Activated CD4-positive, alpha-beta T cell treated with anti-CD3 and anti-CD28 coated beads for 36 hours (primary cell): ENCODE data around the gene TTC6. TPM values are rescaled to one million over a fixed set of nuclear protein-coding genes. Genes with fewer than 3 reads are reported as not detected.
"Not testable (repeated sequence)": the region's sequence is repeated elsewhere in the genome, so short reads cannot be mapped to it uniquely, and the experiment has no call there.

ENCODE experiments used
- ATAC-seq: fragments of 200-7000 bp; cut with Tn5 transposase; one replicate; pipeline ENCODE4 v1.10.0; 2021; ENCODE audit warnings: mild to moderate bottlenecking, moderate library complexity
- CTCF ChIA-PET: fragments of 350-600 bp; sonication (Branson Sonifier 250); formaldehyde crosslinking; loops from one replicate; lab custom pipeline; 2021; ENCODE audit warnings: antibody characterized with exemption; lab: Charles Lee
- POLR2A ChIA-PET: fragments of 350-600 bp; sonication (Branson Sonifier 250); formaldehyde crosslinking; loops from one replicate; lab custom pipeline; 2021; ENCODE audit warnings: antibody characterized with exemption, inconsistent platforms; lab: Charles Lee
- DNase-seq: peaks from one replicate; pipeline ENCODE4 v3.0.0-alpha.2; 2020
- H3K27ac Mint-ChIP-seq: one replicate; pipeline ENCODE4 v1.8.0; 2021; ENCODE audit warnings: mixed read lengths
- H3K27me3 Mint-ChIP-seq: one replicate; pipeline ENCODE4 v1.8.0; 2021; ENCODE audit warnings: mixed read lengths
- H3K36me3 Mint-ChIP-seq: one replicate; pipeline ENCODE4 v1.8.0; 2021; ENCODE audit warnings: low read depth, mixed read lengths
- H3K4me1 Mint-ChIP-seq: one replicate; pipeline ENCODE4 v1.8.0; 2021; ENCODE audit warnings: mixed read lengths
- H3K4me3 Mint-ChIP-seq: one replicate; pipeline ENCODE4 v1.8.0; 2021; ENCODE audit warnings: mild to moderate bottlenecking, moderate library complexity, mixed read lengths
- H3K9me3 Mint-ChIP-seq: one replicate; pipeline ENCODE4 v1.8.0; 2021; ENCODE audit warnings: low read depth, mixed read lengths
- intact Hi-C, 2 experiments: fragments of 100-400 bp; cut with DNase I in 1 of 2; cut with micrococcal nuclease in 1 of 2; formaldehyde crosslinking; loops; one replicate each; pipeline versions ENCODE4 v1.14.2 to v1.15.1; 2022 to 2024; cut with DNase I, micrococcal nuclease
- total RNA-seq, 2 experiments: library from RNA; stranded (reverse); gene quantifications; one replicate each; pipeline ENCODE4 v1.2.3, GENCODE V29; 2021

TTC6 gene
- total RNA-seq = not detected

GRCh38 chr14:37594971-37595808, at the start of gene TTC6, which contains the start of gene FOXA1:
Gene TTC6, plus strand, starts transcription at chr14:37595629. Its CDS starts 26,436 bp downstream, at chr14:37622065.
Gene FOXA1, minus strand, starts transcription at chr14:37595249. Its CDS starts 277 bp downstream, at chr14:37594972.
- DNase-seq (peak; percentile 38), ATAC-seq (peak; percentile 9)
- ChIA-PET CTCF (interaction anchor here (0.6 to 0.7 kb wide), 2 partner anchors 10 to 42 kb away, joined by 3 read pairs; no protein-coding TSS in a partner anchor), POLR2A (no interaction called here)
- Mint-ChIP-seq H3K27ac (peak within 1 kb of the TSS; percentile 29), H3K36me3 (peaks cover 8% of the 10 kb centered on the region), H3K4me1 (peaks cover 32% of the 10 kb centered on the region), H3K27me3 (peaks cover 70% of the 10 kb centered on the region), H3K9me3 (peaks cover 11% of the 10 kb centered on the region), H3K4me3 (peak within 1 kb of the TSS; percentile 66)
- intact Hi-C loops = loop anchor here (2.0 to 10.0 kb wide), 7 partner anchors 348 to 1270 kb away; partner anchors contain the start of genes MBIP (in 1 of the 2) and PAX9 (in 1 of the 2)

- ATAC-seq (no peak), DNase-seq (no peak)
- ChIA-PET CTCF (interaction anchor here (0.5 kb wide), 1 partner anchor 23 kb away, joined by 3 read pairs; no protein-coding TSS in a partner anchor), POLR2A (no interaction called here)
- no peak overlapping the region for H3K27ac Mint-ChIP-seq
- intact Hi-C loops = no loop called here
- H3K4me3 Mint-ChIP-seq = no peak overlapping the region
- no peaks in the 10 kb centered on the region for H3K4me1 Mint-ChIP-seq
- no peaks in the 10 kb centered on the region for H3K9me3 Mint-ChIP-seq
- no peaks in the 10 kb centered on the region for H3K36me3 Mint-ChIP-seq
- no peaks in the 10 kb centered on the region for H3K27me3 Mint-ChIP-seq
Observed at GRCh38 chr14:37546621-37547447, 48.6 kb upstream of the TTC6 start.

- intact Hi-C loops = no loop called here
- Mint-ChIP-seq H3K36me3 (no peaks in the 10 kb centered on the region), H3K4me3 (no peak overlapping the region), H3K4me1 (no peaks in the 10 kb centered on the region), H3K27me3 (no peaks in the 10 kb centered on the region), H3K27ac (no peak overlapping the region), H3K9me3 (peaks cover 10% of the 10 kb centered on the region)
- POLR2A ChIA-PET = no interaction called here
- no peak for ATAC-seq
- DNase-seq = no peak
- CTCF ChIA-PET = interaction anchor here (0.5 kb wide), 1 partner anchor 109 kb away, joined by 3 read pairs; no protein-coding TSS in a partner anchor
Observed at GRCh38 chr14:37550511-37550910, 44.9 kb upstream of the TTC6 start.

GRCh38 chr14:37551119-37551518, 44.3 kb upstream of the TTC6 start:
- POLR2A ChIA-PET = no interaction called here
- H3K36me3 Mint-ChIP-seq = no peaks in the 10 kb centered on the region
- intact Hi-C loops = no loop called here
- H3K4me3 Mint-ChIP-seq = no peak overlapping the region
- peaks cover 10% of the 10 kb centered on the region for H3K9me3 Mint-ChIP-seq
- CTCF ChIA-PET = no interaction called here
- H3K4me1 Mint-ChIP-seq = no peaks in the 10 kb centered on the region
- DNase-seq (no peak), ATAC-seq (no peak)
- H3K27ac Mint-ChIP-seq = no peak overlapping the region
- H3K27me3 Mint-ChIP-seq = no peaks in the 10 kb centered on the region

- ATAC-seq = no peak
- H3K4me3 Mint-ChIP-seq = no peak overlapping the region
- H3K27me3 Mint-ChIP-seq = no peaks in the 10 kb centered on the region
- H3K9me3 Mint-ChIP-seq = peaks cover 10% of the 10 kb centered on the region
- CTCF ChIA-PET = no interaction called here
- H3K4me1 Mint-ChIP-seq = no peaks in the 10 kb centered on the region
- POLR2A ChIA-PET = no interaction called here
- H3K36me3 Mint-ChIP-seq = no peaks in the 10 kb centered on the region
- intact Hi-C loops = no loop called here
- H3K27ac Mint-ChIP-seq = no peak overlapping the region
- no peak for DNase-seq
Observed at GRCh38 chr14:37553935-37554550, 41.4 kb upstream of the TTC6 start.

- H3K4me3 Mint-ChIP-seq, CTCF ChIA-PET, H3K9me3 Mint-ChIP-seq, H3K27ac Mint-ChIP-seq, intact Hi-C loops, H3K4me1 Mint-ChIP-seq, DNase-seq, POLR2A ChIA-PET, H3K27me3 Mint-ChIP-seq, H3K36me3 Mint-ChIP-seq, ATAC-seq: not testable (repeated sequence)
Observed at GRCh38 chr14:37555596-37555995, 39.8 kb upstream of the TTC6 start.

GRCh38 chr14:37558740-37559139, 36.7 kb upstream of the TTC6 start:
- ATAC-seq = no peak
- ChIA-PET POLR2A (no interaction called here), CTCF (no interaction called here)
- Mint-ChIP-seq H3K4me1 (no peaks in the 10 kb centered on the region), H3K27me3 (no peaks in the 10 kb centered on the region), H3K27ac (no peak overlapping the region), H3K4me3 (no peak overlapping the region), H3K9me3 (peaks cover 6% of the 10 kb centered on the region), H3K36me3 (no peaks in the 10 kb centered on the region)
- no peak for DNase-seq
- intact Hi-C loops = no loop called here

- Mint-ChIP-seq H3K27me3 (no peaks in the 10 kb centered on the region), H3K9me3 (peaks cover under 1% of the 10 kb centered on the region), H3K27ac (no peak overlapping the region), H3K4me1 (no peaks in the 10 kb centered on the region), H3K4me3 (no peak overlapping the region), H3K36me3 (no peaks in the 10 kb centered on the region)
- intact Hi-C loops = no loop called here
- ChIA-PET POLR2A (no interaction called here), CTCF (interaction anchor here (0.6 to 0.8 kb wide), 3 partner anchors 11 to 199 kb away, joined by 3 read pairs; no protein-coding TSS in a partner anchor)
- DNase-seq (no peak), ATAC-seq (no peak)
Observed at GRCh38 chr14:37559386-37559785, 36.0 kb upstream of the TTC6 start.

- intact Hi-C loops = no loop called here
- CTCF ChIA-PET = no interaction called here
Observed at GRCh38 chr14:37563189-37563588, 32.2 kb upstream of the TTC6 start.

GRCh38 chr14:37565550-37565949, 29.9 kb upstream of the TTC6 start:
- Mint-ChIP-seq H3K4me3 (no peak overlapping the region), H3K27ac (no peak overlapping the region), H3K9me3 (no peaks in the 10 kb centered on the region), H3K27me3 (no peaks in the 10 kb centered on the region), H3K36me3 (no peaks in the 10 kb centered on the region), H3K4me1 (no peaks in the 10 kb centered on the region)
- no peak for ATAC-seq
- intact Hi-C loops = no loop called here
- CTCF ChIA-PET = no interaction called here
- POLR2A ChIA-PET = no interaction called here
- DNase-seq = no peak

More at GRCh38 chr14:37563189-37563588, 32.2 kb upstream of the TTC6 start:
- POLR2A ChIA-PET = no interaction called here
- H3K9me3 Mint-ChIP-seq = no peaks in the 10 kb centered on the region
- no peak overlapping the region for H3K27ac Mint-ChIP-seq
- no peak for ATAC-seq
- no peaks in the 10 kb centered on the region for H3K4me1 Mint-ChIP-seq
- no peak for DNase-seq
- no peaks in the 10 kb centered on the region for H3K27me3 Mint-ChIP-seq
- H3K36me3 Mint-ChIP-seq = no peaks in the 10 kb centered on the region
- no peak overlapping the region for H3K4me3 Mint-ChIP-seq

GRCh38 chr14:37566811-37567371, 28.5 kb upstream of the TTC6 start:
- no peaks in the 10 kb centered on the region for H3K36me3 Mint-ChIP-seq
- H3K27me3 Mint-ChIP-seq = peaks cover under 1% of the 10 kb centered on the region
- ATAC-seq (no peak), DNase-seq (no peak)
- H3K4me3 Mint-ChIP-seq = no peak overlapping the region
- intact Hi-C loops = no loop called here
- CTCF ChIA-PET = no interaction called here
- no peak overlapping the region for H3K27ac Mint-ChIP-seq
- peaks cover 3% of the 10 kb centered on the region for H3K9me3 Mint-ChIP-seq
- POLR2A ChIA-PET = no interaction called here
- H3K4me1 Mint-ChIP-seq = no peaks in the 10 kb centered on the region
